EL (cell line): ENCODE results near the gene DCX.

Experiments used
- DNase-seq: peaks from one replicate; pipeline ENCODE4 v3.0.0-alpha.2; 2016

Gene DCX

GRCh38 chrX:111302284-111302683 lies 109.7 kb downstream of the DCX start:
- no peak for DNase-seq

GRCh38 chrX:111288841-111289240 lies 123.2 kb downstream of the DCX start:
- DNase-seq, result no peak

GRCh38 chrX:111284631-111285293 lies 127.2 kb downstream of the DCX start:
- no peak for DNase-seq

GRCh38 chrX:111283446-111283845 lies 128.5 kb downstream of the DCX start:
- no peak for DNase-seq

GRCh38 chrX:111282991-111283390 lies 129.0 kb downstream of the DCX start:
- no peak for DNase-seq

- no peak for DNase-seq
Observed at GRCh38 chrX:111282139-111282538, 129.9 kb downstream of the DCX start.

- DNase-seq, result peak; percentile 4
Observed at GRCh38 chrX:111270339-111270738, 141.7 kb downstream of the DCX start, which contains the start of gene CAPN6. TSS of gene CAPN6 (minus strand) at chrX:111270483. CDS start at chrX:111263936, 6,547 bp downstream.

- no peak for DNase-seq
Observed at GRCh38 chrX:111268506-111268905, 143.5 kb downstream of the DCX start.

- no peak for DNase-seq
Observed at GRCh38 chrX:111265486-111265885, 146.5 kb downstream of the DCX start.

GRCh38 chrX:111264385-111264784 lies 147.6 kb downstream of the DCX start:
- no peak for DNase-seq

- no peak for DNase-seq
Observed at GRCh38 chrX:111262086-111262485, 149.9 kb downstream of the DCX start.

GRCh38 chrX:111260451-111260850 lies 151.5 kb downstream of the DCX start:
- DNase-seq, result no peak

GRCh38 chrX:111259559-111259958 lies 152.4 kb downstream of the DCX start:
- DNase-seq, result no peak

GRCh38 chrX:111257733-111258132 lies 154.3 kb downstream of the DCX start:
- no peak for DNase-seq

- DNase-seq, result peak; percentile 16
Observed at GRCh38 chrX:111254896-111255693, 156.9 kb downstream of the DCX start.

GRCh38 chrX:111244235-111244750 lies 167.7 kb downstream of the DCX start:
- peak; percentile 0 for DNase-seq
